HCT116 (cell line): ENCODE results near the gene GPI. TPM values are rescaled to one million over a fixed set of nuclear protein-coding genes. Genes with fewer than 3 reads are reported as not detected.

Experiments used
- ATAC-seq: fragments of 200-7000 bp; cut with Tn5 transposase; 2 replicates; pipeline ENCODE4 v1.9.1; 2020; ENCODE audit warnings: mild to moderate bottlenecking, moderate library complexity
- BruUV-seq: library from RNA; stranded (reverse); fragments of 400-500 nt; replicated peaks from 2 replicates; lab custom pipeline; 2021; lab: Mats Ljungman, UMichigan
- CTCF ChIA-PET: fragments of 300-600 bp; sonication (Branson Sonifier 250); formaldehyde crosslinking; loops from one replicate; lab custom pipeline; 2021; ENCODE audit warnings: antibody characterized with exemption; lab: Charles Lee
- POLR2A ChIA-PET: fragments of 300-600, 350-600 bp; sonication (Branson Sonifier 250); formaldehyde crosslinking; loops from one replicate; lab custom pipeline; 2021; ENCODE audit warnings: antibody characterized with exemption; lab: Charles Lee
- RAD21 ChIA-PET, 2 experiments: fragments of 300-600 bp; sonication (Branson Sonifier 250); formaldehyde crosslinking; loops; one replicate each; lab custom pipeline; 2023; ENCODE audit warnings: low total read pairs in 2 of 2; ENCODE audit not compliant: uncharacterized antibody in 2 of 2, unreplicated experiment in 2 of 2, low non-redundant PET in 1 of 2; lab: Charles Lee
- DNase-seq: peaks from one replicate; pipeline ENCODE4 v3.0.0-alpha.2; 2010; ENCODE audit warnings: low read depth, low spot score
- H2AFZ ChIP-seq: fragments of 200-600 bp; shearing (Covaris generic), sonication (generic); 2 replicates; pipeline ENCODE4 v1.6.1; 2017; ENCODE audit warnings: low read depth, mixed run types, mixed read lengths, antibody characterized with exemption, low read length; ENCODE audit not compliant: poor library complexity, severe bottlenecking
- H3K27ac ChIP-seq: 2 replicates; pipeline ENCODE4 v1.5.1; 2012; ENCODE audit warnings: low read depth, low read length
- H3K27me3 ChIP-seq: fragments of 200-600 bp; sonication (generic); 2 replicates; pipeline ENCODE4 v1.6.1; 2016; ENCODE audit warnings: mixed run types, low read length, mixed read lengths; ENCODE audit not compliant: insufficient read depth
- H3K36me3 ChIP-seq, 2 experiments: fragments of 200-500 bp in 1 of 2; fragments of 200-600 bp in 1 of 2; sonication (Bioruptor generic) in 1 of 2; sonication (generic) in 1 of 2; 2 replicates each; pipeline versions ENCODE4 v1.5.1 to v1.6.1; 2014 to 2016; ENCODE audit warnings: low read length in 2 of 2, inconsistent platforms in 1 of 2, mixed read lengths in 1 of 2, mixed run types in 1 of 2; ENCODE audit not compliant: insufficient read depth in 2 of 2, control insufficient read depth in 1 of 2
- H3K4me1 ChIP-seq, 2 experiments: fragments of 200-600 bp in 1 of 2; sonication (generic) in 1 of 2; 2 replicates each; pipeline versions ENCODE4 v1.5.1 to v1.6.1; 2012 to 2017; ENCODE audit warnings: low read length in 2 of 2, inconsistent platforms in 1 of 2, mild to moderate bottlenecking in 1 of 2, mixed read lengths in 1 of 2, mixed run types in 1 of 2, moderate library complexity in 1 of 2; ENCODE audit not compliant: insufficient read depth in 2 of 2, control insufficient read depth in 1 of 2
- H3K4me2 ChIP-seq: fragments of 200-600 bp; sonication (generic); 2 replicates; pipeline ENCODE4 v1.6.1; 2017; ENCODE audit warnings: mixed run types, low read length, mixed read lengths
- H3K4me3 ChIP-seq, 2 experiments: fragments of 200-600 bp in 1 of 2; sonication (generic) in 1 of 2; replicated peaks in 1 of 2; 2 replicates each; pipeline ENCODE4 v1.5.1; 2011 to 2016; ENCODE audit warnings: low read length in 2 of 2, control low read depth in 1 of 2, low read depth in 1 of 2, mild to moderate bottlenecking in 1 of 2, mixed read lengths in 1 of 2, mixed run types in 1 of 2
- H3K79me2 ChIP-seq: fragments of 200-600 bp; sonication (generic); 2 replicates; pipeline ENCODE4 v1.6.1; 2017; ENCODE audit warnings: mild to moderate bottlenecking, mixed run types, low read length, moderate library complexity, mixed read lengths; ENCODE audit not compliant: insufficient read depth
- H3K9ac ChIP-seq: fragments of 200-600 bp; sonication (generic); 2 replicates; pipeline ENCODE4 v1.6.1; 2016; ENCODE audit warnings: low read length, mixed read lengths
- H3K9me2 ChIP-seq: fragments of 200-600 bp; sonication (generic), shearing (Covaris generic); 2 replicates; pipeline ENCODE4 v1.6.1; 2017; ENCODE audit warnings: mixed run types, mild to moderate bottlenecking, moderate library complexity; ENCODE audit not compliant: insufficient read depth
- H3K9me3 ChIP-seq, 2 experiments: fragments of 200-500 bp in 1 of 2; fragments of 200-600 bp in 1 of 2; sonication (Bioruptor generic) in 1 of 2; sonication (generic) in 1 of 2; 2 replicates each; pipeline ENCODE4 v1.6.1; 2014 to 2017; ENCODE audit warnings: low read length in 2 of 2, mixed read lengths in 2 of 2, inconsistent platforms in 1 of 2, low read depth in 1 of 2, mild to moderate bottlenecking in 1 of 2, mixed run types in 1 of 2, moderate library complexity in 1 of 2; ENCODE audit not compliant: control insufficient read depth in 1 of 2, insufficient read depth in 1 of 2
- H4K20me1 ChIP-seq: fragments of 200-600 bp; sonication (generic), shearing (Covaris generic); 2 replicates; pipeline ENCODE4 v1.6.1; 2017; ENCODE audit warnings: mixed run types, mild to moderate bottlenecking, moderate library complexity; ENCODE audit not compliant: insufficient read depth
- RAD21 ChIP-seq: IDR thresholded peaks from 2 replicates; pipeline ENCODE4 v1.6.1; 2012; ENCODE audit warnings: low read depth, mild to moderate bottlenecking
- REST ChIP-seq: IDR thresholded peaks from 2 replicates; pipeline ENCODE4 v1.6.1; 2012; ENCODE audit warnings: low read depth
- YY1 ChIP-seq: IDR thresholded peaks from 2 replicates; pipeline ENCODE4 v1.6.1; 2011; ENCODE audit warnings: low read length, low read depth, moderate library complexity, mild to moderate bottlenecking; ENCODE audit not compliant: insufficient replicate concordance; ENCODE audit errors: extremely low read depth
- intact Hi-C: fragments of 100-400 bp; cut with micrococcal nuclease; formaldehyde crosslinking; loops from 2 replicates; pipeline ENCODE4 v1.10.0; 2022
- total RNA-seq: library from RNA; stranded (reverse); gene quantifications from one replicate; pipeline ENCODE4 v1.2.1, GENCODE V29; 2021; ENCODE audit not compliant: unreplicated experiment
- TF ChIP-seq, protein P1 (sequence below), 3 experiments: fragments of 200-600 bp in 1 of 3; sonication (generic) in 1 of 3; IDR thresholded peaks in 2 of 3; conservative IDR thresholded peaks in 1 of 3; 2 replicates each; pipeline ENCODE4 v1.5.1; 2012 to 2017; ENCODE audit warnings: low read depth in 2 of 3, low read length in 2 of 3, antibody characterized with exemption in 1 of 3, borderline replicate concordance in 1 of 3, control low read depth in 1 of 3, mild to moderate bottlenecking in 1 of 3, mixed read lengths in 1 of 3, mixed run types in 1 of 3, moderate library complexity in 1 of 3; ENCODE audit not compliant: insufficient read depth in 1 of 3

The GPI gene
- total RNA-seq, 1 experiment from 2014 or later, result 787 TPM

DNA sequence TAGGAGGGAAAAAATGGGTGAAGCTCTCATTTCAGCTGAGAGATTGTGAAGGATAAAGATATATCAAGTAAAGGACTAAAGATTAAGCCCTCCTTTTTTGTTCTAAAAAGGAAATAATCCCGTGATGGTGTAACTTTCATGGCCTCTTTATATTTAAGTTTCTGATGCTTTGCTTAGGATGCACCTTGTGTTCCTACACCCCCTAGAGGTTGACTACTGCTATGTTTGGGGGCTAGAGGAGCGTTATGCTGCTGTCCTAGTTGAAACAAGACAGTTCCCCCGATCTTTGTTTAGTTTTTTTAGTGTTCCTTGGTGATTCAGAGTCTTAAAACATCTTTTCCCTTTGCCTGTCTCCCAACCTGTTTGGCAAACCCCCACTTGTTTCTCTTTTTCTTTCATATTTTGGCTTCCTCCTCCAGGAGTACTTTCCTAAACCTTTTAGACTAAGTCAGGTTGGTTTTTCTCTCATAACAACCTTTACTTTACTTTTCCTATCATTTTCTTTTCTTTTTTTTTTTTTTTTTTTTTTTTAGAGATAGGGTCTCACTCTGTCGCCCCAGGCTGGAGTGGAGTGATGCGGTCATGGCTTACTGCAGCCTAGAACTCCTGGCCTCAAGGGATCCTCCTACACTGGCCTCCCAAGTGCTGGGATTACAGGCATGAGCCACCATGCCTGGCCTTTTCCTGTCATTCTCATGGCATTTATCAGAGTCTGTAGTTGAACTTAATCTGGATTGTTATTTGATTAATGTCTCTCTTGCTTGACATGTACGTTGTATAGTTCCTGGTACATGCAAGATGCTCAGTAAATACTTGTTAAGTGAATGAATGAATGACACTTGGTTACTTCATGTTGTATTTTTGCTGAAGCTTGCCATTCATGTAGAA lies 66.0 kb downstream of the GPI start:
- H3K9me2 ChIP-seq, result no peaks in the 10 kb centered on the region
- ChIA-PET POLR2A (no interaction called here), RAD21 (no interaction called here)
- H3K9ac ChIP-seq, result no peak overlapping the region
- H3K36me3 ChIP-seq, result peaks cover 39 to 53% of the 10 kb centered on the region in 2 experiments
- peak; percentile 35 for DNase-seq
- H2AFZ ChIP-seq, result no peak overlapping the region
- no TSS peak for BruUV-seq
- H3K79me2 ChIP-seq, result peaks cover 82% of the 10 kb centered on the region
- no peak overlapping the region for H3K4me3 ChIP-seq
- no peaks in the 10 kb centered on the region for H3K9me3 ChIP-seq
- peaks cover 15 to 23% of the 10 kb centered on the region in 2 experiments; a peak in 3 of 4 replicates for H3K4me1 ChIP-seq
- TF ChIP-seq, protein P1, sequence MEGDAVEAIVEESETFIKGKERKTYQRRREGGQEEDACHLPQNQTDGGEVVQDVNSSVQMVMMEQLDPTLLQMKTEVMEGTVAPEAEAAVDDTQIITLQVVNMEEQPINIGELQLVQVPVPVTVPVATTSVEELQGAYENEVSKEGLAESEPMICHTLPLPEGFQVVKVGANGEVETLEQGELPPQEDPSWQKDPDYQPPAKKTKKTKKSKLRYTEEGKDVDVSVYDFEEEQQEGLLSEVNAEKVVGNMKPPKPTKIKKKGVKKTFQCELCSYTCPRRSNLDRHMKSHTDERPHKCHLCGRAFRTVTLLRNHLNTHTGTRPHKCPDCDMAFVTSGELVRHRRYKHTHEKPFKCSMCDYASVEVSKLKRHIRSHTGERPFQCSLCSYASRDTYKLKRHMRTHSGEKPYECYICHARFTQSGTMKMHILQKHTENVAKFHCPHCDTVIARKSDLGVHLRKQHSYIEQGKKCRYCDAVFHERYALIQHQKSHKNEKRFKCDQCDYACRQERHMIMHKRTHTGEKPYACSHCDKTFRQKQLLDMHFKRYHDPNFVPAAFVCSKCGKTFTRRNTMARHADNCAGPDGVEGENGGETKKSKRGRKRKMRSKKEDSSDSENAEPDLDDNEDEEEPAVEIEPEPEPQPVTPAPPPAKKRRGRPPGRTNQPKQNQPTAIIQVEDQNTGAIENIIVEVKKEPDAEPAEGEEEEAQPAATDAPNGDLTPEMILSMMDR (IDR thresholded peaks at IDR 0.05 in 2 of 3, conservative IDR thresholded peaks at IDR 0.05 in 1 of 3; ENCODE audit: borderline replicate concordance in 1 of 3, insufficient read depth in 1 of 3, low read depth in 2 of 3, low read length in 2 of 3), result peak in 2 of 3 experiments; percentile 70 to 81; a peak in 4 of 6 replicates
- TF ChIP-seq REST, result no peak
- no peak for TF ChIP-seq YY1
- peak; percentile 39; the same call in 1 of the 2 replicates for TF ChIP-seq RAD21
- TF ChIP-seq, all 23 proteins: peak for 2
- H4K20me1 ChIP-seq, result peaks cover 48% of the 10 kb centered on the region
- H3K27me3 ChIP-seq, result no peaks in the 10 kb centered on the region
- peak overlapping the region; percentile 87; the same call in 1 of the 2 replicates for H3K4me2 ChIP-seq
- CTCF ChIA-PET, result no interaction called here
- ATAC-seq, result peak; percentile 44
- H3K27ac ChIP-seq, result no peak overlapping the region
- intact Hi-C loops, result no loop called here
